ENCODE data around the gene SSR1. TPM values are rescaled to one million over a fixed set of nuclear protein-coding genes. Genes with fewer than 3 reads are reported as not detected.

SSR1 gene
- total and polyA plus RNA-seq, 2 experiments from 2014 or later = 65.3 to 70.2 TPM

DNA sequence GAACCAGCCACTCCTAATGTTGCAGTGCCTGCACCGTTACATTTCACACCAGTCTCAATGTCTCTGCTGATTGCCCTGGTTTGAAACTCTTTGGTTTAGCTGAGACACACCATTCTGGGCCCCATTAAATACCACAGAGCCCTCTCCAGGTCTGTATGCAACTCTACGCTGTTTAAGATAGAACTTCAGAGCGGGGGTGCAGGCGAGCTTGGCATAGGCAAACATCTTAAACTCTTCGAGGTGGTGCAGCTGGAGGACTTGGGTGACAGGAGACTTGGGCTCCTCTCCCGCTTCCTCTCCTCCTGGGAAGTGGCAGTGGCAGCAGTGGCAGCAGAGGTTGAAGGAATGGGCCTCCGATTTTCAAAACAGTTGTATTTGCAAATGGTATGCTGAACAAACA, 18.5 kb upstream of the SSR1 start (continued):
- no peak for TF ChIP-seq NANOG (IDR thresholded peaks at IDR 0.05; ENCODE audit: borderline replicate concordance)

DNA sequence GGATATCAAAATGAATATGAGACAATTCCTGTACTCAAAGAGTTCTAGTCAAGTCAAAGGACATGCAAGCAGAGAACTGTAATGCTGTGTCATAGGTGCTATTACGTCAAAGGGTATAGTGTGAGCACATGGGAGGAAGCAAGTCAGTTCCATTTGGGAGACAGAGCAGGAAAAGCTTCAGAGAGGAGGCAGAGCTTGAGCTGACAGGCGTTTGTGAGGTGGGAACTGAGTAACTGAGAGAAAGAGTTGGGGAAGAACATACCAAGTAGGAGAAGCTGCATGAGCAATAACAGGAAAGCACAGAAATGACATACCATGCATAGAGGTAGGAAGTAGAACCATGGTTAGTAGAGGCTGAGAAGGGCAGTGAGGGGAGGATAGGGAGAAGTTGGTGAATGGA, 15.2 kb upstream of the SSR1 start:
- H3K27ac ChIP-seq (ENCODE audit: low read depth) = no peak overlapping the region
- no peaks in the 10 kb centered on the region for H3K4me1 Mint-ChIP-seq
- TF ChIP-seq POLR2AphosphoS5 (IDR thresholded peaks at IDR 0.05; ENCODE audit: low read depth) (no peak), ZNF114 (CRISPR knock-in tag; IDR thresholded peaks at IDR 0.05) (no peak), NANOG (IDR thresholded peaks at IDR 0.05; ENCODE audit: borderline replicate concordance) (no peak), STAT1 (IDR thresholded peaks at IDR 0.05; ENCODE audit: unreplicated experiment) (no peak), EZH2phosphoT487 (IDR thresholded peaks at IDR 0.05; ENCODE audit: unreplicated experiment) (no peak), CREB1 (CRISPR knock-in tag; IDR thresholded peaks at IDR 0.05; ENCODE audit: low read depth) (no peak), ZNF331 (CRISPR knock-in tag; IDR thresholded peaks at IDR 0.05; ENCODE audit: low read depth) (no peak), EZH2 (IDR thresholded peaks at IDR 0.05; ENCODE audit: low read depth, unreplicated experiment) (no peak), JUNB (IDR thresholded peaks at IDR 0.05; ENCODE audit: unreplicated experiment) (no peak)
- TF ChIP-seq, protein P1, sequence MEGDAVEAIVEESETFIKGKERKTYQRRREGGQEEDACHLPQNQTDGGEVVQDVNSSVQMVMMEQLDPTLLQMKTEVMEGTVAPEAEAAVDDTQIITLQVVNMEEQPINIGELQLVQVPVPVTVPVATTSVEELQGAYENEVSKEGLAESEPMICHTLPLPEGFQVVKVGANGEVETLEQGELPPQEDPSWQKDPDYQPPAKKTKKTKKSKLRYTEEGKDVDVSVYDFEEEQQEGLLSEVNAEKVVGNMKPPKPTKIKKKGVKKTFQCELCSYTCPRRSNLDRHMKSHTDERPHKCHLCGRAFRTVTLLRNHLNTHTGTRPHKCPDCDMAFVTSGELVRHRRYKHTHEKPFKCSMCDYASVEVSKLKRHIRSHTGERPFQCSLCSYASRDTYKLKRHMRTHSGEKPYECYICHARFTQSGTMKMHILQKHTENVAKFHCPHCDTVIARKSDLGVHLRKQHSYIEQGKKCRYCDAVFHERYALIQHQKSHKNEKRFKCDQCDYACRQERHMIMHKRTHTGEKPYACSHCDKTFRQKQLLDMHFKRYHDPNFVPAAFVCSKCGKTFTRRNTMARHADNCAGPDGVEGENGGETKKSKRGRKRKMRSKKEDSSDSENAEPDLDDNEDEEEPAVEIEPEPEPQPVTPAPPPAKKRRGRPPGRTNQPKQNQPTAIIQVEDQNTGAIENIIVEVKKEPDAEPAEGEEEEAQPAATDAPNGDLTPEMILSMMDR (conservative IDR thresholded peaks at IDR 0.05; ENCODE audit: low read depth in 2 of 2) = no peak
- TF ChIP-seq, protein P2, sequence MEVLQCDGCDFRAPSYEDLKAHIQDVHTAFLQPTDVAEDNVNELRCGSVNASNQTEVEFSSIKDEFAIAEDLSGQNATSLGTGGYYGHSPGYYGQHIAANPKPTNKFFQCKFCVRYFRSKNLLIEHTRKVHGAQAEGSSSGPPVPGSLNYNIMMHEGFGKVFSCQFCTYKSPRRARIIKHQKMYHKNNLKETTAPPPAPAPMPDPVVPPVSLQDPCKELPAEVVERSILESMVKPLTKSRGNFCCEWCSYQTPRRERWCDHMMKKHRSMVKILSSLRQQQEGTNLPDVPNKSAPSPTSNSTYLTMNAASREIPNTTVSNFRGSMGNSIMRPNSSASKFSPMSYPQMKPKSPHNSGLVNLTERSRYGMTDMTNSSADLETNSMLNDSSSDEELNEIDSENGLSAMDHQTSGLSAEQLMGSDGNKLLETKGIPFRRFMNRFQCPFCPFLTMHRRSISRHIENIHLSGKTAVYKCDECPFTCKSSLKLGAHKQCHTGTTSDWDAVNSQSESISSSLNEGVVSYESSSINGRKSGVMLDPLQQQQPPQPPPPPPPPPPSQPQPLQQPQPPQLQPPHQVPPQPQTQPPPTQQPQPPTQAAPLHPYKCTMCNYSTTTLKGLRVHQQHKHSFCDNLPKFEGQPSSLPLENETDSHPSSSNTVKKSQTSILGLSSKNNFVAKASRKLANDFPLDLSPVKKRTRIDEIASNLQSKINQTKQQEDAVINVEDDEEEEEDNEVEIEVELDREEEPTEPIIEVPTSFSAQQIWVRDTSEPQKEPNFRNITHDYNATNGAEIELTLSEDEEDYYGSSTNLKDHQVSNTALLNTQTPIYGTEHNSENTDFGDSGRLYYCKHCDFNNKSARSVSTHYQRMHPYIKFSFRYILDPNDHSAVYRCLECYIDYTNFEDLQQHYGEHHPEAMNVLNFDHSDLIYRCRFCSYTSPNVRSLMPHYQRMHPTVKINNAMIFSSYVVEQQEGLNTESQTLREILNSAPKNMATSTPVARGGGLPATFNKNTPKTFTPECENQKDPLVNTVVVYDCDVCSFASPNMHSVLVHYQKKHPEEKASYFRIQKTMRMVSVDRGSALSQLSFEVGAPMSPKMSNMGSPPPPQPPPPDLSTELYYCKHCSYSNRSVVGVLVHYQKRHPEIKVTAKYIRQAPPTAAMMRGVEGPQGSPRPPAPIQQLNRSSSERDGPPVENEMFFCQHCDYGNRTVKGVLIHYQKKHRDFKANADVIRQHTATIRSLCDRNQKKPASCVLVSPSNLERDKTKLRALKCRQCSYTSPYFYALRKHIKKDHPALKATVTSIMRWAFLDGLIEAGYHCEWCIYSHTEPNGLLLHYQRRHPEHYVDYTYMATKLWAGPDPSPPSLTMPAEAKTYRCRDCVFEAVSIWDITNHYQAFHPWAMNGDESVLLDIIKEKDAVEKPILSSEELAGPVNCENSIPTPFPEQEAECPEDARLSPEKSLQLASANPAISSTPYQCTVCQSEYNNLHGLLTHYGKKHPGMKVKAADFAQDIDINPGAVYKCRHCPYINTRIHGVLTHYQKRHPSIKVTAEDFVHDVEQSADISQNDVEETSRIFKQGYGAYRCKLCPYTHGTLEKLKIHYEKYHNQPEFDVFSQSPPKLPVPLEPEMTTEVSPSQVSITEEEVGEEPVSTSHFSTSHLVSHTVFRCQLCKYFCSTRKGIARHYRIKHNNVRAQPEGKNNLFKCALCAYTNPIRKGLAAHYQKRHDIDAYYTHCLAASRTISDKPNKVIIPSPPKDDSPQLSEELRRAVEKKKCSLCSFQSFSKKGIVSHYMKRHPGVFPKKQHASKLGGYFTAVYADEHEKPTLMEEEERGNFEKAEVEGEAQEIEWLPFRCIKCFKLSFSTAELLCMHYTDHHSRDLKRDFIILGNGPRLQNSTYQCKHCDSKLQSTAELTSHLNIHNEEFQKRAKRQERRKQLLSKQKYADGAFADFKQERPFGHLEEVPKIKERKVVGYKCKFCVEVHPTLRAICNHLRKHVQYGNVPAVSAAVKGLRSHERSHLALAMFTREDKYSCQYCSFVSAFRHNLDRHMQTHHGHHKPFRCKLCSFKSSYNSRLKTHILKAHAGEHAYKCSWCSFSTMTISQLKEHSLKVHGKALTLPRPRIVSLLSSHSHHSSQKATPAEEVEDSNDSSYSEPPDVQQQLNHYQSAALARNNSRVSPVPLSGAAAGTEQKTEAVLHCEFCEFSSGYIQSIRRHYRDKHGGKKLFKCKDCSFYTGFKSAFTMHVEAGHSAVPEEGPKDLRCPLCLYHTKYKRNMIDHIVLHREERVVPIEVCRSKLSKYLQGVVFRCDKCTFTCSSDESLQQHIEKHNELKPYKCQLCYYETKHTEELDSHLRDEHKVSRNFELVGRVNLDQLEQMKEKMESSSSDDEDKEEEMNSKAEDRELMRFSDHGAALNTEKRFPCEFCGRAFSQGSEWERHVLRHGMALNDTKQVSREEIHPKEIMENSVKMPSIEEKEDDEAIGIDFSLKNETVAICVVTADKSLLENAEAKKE (CRISPR knock-in tag; IDR thresholded peaks at IDR 0.05) = no peak
- TF ChIP-seq, protein P3, sequence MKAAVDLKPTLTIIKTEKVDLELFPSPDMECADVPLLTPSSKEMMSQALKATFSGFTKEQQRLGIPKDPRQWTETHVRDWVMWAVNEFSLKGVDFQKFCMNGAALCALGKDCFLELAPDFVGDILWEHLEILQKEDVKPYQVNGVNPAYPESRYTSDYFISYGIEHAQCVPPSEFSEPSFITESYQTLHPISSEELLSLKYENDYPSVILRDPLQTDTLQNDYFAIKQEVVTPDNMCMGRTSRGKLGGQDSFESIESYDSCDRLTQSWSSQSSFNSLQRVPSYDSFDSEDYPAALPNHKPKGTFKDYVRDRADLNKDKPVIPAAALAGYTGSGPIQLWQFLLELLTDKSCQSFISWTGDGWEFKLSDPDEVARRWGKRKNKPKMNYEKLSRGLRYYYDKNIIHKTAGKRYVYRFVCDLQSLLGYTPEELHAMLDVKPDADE (IDR thresholded peaks at IDR 0.05) = no peak
- TF ChIP-seq, protein P4, sequence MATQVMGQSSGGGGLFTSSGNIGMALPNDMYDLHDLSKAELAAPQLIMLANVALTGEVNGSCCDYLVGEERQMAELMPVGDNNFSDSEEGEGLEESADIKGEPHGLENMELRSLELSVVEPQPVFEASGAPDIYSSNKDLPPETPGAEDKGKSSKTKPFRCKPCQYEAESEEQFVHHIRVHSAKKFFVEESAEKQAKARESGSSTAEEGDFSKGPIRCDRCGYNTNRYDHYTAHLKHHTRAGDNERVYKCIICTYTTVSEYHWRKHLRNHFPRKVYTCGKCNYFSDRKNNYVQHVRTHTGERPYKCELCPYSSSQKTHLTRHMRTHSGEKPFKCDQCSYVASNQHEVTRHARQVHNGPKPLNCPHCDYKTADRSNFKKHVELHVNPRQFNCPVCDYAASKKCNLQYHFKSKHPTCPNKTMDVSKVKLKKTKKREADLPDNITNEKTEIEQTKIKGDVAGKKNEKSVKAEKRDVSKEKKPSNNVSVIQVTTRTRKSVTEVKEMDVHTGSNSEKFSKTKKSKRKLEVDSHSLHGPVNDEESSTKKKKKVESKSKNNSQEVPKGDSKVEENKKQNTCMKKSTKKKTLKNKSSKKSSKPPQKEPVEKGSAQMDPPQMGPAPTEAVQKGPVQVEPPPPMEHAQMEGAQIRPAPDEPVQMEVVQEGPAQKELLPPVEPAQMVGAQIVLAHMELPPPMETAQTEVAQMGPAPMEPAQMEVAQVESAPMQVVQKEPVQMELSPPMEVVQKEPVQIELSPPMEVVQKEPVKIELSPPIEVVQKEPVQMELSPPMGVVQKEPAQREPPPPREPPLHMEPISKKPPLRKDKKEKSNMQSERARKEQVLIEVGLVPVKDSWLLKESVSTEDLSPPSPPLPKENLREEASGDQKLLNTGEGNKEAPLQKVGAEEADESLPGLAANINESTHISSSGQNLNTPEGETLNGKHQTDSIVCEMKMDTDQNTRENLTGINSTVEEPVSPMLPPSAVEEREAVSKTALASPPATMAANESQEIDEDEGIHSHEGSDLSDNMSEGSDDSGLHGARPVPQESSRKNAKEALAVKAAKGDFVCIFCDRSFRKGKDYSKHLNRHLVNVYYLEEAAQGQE (IDR thresholded peaks at IDR 0.05; ENCODE audit: unreplicated experiment) = no peak

More for the DNA sequence above, 15.2 kb upstream of the SSR1 start:
- no peaks in the 10 kb centered on the region for H3K36me3 ChIP-seq (ENCODE audit: insufficient read depth)
- no peaks in the 10 kb centered on the region for H3K9me2 ChIP-seq (ENCODE audit: insufficient read depth)
- no peaks in the 10 kb centered on the region for H4K20me1 ChIP-seq (replicated peaks; ENCODE audit: insufficient read depth)
- Mint-ChIP-seq H3K9me3 (no peaks in the 10 kb centered on the region), H3K27ac (no peak overlapping the region), H3K27me3 (ENCODE audit: insufficient read depth, low read depth, poor library complexity) (no peaks in the 10 kb centered on the region), H3K4me3 (no peak overlapping the region), H3K36me3 (ENCODE audit: low read depth) (no peaks in the 10 kb centered on the region)
- no peak overlapping the region for H3K4me3 ChIP-seq
- ATAC-seq (no peak), DNase-seq (ENCODE audit: low spot score) (no peak)
- H3K4me2 ChIP-seq = no peak overlapping the region
- no peaks in the 10 kb centered on the region for H3F3A ChIP-seq (replicated peaks; ENCODE audit: low read depth)
- H3K27me3 ChIP-seq (ENCODE audit: insufficient read depth) = no peaks in the 10 kb centered on the region
- H2AFZ ChIP-seq = no peak overlapping the region
- no peaks in the 10 kb centered on the region for H3K79me2 ChIP-seq (replicated peaks; ENCODE audit: insufficient read depth)
- no peaks in the 10 kb centered on the region for H3K4me1 ChIP-seq (ENCODE audit: insufficient read depth)
